GM12891 (cell line): Measurements from ENCODE around the gene PSMD14.

ENCODE experiments used
- POLR2A ChIP-seq: IDR thresholded peaks from 2 replicates; pipeline ENCODE4 v1.6.1; 2011; ENCODE audit warnings: low read depth, low read length, control low read depth
- POLR2AphosphoS5 ChIP-seq: IDR thresholded peaks from 2 replicates; pipeline ENCODE4 v1.6.1; 2011; ENCODE audit warnings: low read depth, low read length, control low read depth
- SPI1 ChIP-seq: IDR thresholded peaks from 2 replicates; pipeline ENCODE4 v1.6.1; 2011; ENCODE audit warnings: low read depth, low read length, control low read depth
- TAF1 ChIP-seq: IDR thresholded peaks from 2 replicates; pipeline ENCODE4 v1.6.1; 2011; ENCODE audit warnings: low read depth, low read length, control low read depth

GRCh38 chr2:161421686-161422085 is 113.5 kb downstream of the PSMD14 start:
- TF ChIP-seq POLR2AphosphoS5, result no peak
- no peak for TF ChIP-seq POLR2A
- no peak for TF ChIP-seq TAF1
- no peak for TF ChIP-seq SPI1
